ENCODE data around the gene TTC38.

TTC38 gene

DNA sequence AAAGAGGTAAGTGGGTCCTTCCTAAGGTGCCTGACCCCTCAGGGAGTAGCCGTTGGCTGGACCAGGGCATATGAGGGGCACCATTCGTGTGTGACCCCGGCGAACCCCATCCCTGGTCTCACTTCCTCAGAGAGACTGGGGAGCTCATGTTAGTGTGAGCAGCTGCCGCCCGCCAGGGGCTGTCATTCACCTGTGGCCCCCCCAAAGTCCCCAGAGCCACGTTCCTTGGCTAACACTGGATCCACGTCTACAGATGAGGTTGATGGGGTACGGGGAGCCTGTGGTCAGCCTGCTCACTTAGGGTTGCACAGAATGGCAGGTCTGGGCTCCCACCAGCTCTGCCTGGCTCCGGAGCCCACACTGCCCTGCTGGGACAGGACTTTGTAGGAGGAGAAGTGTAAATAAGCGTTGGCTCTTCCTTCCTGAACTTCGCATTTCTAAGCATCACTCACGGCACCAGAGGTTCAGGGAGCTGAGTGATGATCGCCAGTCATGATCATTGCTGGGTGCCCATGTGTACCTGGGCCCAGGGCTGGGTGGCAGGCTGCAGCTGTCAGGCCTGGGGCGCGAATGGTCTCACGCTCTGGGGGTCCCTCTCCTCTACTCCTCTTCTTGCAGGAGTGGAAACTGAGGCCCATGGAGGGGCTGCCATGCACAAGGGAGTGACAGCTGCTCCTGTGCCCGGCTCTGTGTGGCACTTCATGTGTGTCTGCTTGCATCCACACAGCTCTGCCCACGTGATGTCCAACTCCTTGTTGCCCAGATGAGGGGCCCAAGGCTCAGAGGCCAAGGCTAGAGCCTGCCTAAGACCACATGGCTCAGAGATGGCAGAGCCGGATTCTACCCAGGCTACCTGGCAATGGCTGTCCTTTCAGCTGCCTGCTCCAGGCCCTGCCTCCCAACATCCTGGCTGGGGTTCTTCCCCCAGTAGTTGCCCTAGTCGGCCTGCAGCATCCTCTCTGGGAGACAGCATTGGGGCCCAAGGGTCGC lies 11.1 kb downstream of the TTC38 start:
- no peak for DNase-seq (ENCODE audit: low spot score)

DNA sequence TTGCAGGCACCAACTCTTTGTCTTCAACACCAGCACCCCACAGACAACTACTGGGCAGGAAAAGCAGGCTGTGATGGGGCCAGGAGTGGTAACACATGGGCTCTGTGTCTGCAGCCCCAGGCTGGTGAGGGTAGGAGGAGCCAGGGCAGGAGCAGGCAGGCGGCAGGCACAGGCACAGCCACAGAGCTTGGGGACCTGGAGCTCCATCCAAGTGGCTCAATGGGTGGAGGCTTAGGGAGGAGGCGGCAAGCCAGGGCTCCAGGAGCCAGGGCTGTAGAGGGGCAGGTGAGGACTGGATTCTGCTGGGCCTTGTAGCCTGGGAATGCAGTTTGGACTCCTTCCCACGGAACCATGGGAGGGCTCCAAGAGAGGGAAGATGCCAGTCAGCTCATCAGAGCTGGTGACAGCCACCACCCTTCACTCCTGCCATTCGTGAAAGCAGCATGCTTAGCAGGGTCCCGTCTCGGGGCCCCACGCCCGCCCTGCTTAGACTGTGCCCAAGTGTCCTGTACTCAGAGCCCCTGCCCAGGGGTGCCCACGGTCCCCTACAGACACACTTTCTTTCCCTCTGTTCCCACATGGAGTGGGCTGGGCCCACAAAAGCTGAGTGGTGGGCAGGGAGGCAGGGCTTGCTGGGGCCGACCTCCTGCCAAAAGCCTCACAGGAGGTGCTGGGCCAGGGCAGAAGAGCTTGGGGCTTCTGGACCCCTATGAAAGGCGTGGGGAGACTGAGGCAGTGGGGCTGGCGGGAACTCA lies 12.4 kb downstream of the TTC38 start:
- DNase-seq (ENCODE audit: low spot score) = no peak

GRCh38 chr22:46280999-46281623 lies 13.3 kb downstream of the TTC38 start:
- peak; percentile 45 for DNase-seq (ENCODE audit: low spot score)

- DNase-seq (ENCODE audit: low spot score) = no peak
Measured at GRCh38 chr22:46281866-46282678, 14.3 kb downstream of the TTC38 start.

DNA sequence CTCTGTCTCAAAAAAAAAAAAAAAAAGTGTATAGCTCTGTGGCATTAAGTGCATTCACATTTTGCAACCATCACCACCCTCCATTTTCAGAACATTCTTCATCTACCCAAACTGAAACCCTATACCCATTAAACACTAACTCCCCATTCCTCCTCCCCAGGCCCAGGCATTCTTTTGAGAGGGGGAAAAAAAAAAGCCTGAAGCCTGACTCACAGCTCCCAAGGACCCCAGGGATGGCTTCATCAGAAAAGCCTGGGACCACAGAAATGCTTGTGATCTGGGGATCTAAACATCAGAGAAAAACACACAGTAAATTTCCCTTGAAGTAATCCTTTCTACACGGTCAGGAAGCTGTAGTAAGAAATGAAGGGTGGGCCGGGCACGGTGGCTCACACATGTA lies 18.2 kb downstream of the TTC38 start:
- DNase-seq (ENCODE audit: low spot score) = no peak

- DNase-seq (ENCODE audit: low spot score) = no peak
Measured at GRCh38 chr22:46286941-46287872, 19.4 kb downstream of the TTC38 start.

DNA sequence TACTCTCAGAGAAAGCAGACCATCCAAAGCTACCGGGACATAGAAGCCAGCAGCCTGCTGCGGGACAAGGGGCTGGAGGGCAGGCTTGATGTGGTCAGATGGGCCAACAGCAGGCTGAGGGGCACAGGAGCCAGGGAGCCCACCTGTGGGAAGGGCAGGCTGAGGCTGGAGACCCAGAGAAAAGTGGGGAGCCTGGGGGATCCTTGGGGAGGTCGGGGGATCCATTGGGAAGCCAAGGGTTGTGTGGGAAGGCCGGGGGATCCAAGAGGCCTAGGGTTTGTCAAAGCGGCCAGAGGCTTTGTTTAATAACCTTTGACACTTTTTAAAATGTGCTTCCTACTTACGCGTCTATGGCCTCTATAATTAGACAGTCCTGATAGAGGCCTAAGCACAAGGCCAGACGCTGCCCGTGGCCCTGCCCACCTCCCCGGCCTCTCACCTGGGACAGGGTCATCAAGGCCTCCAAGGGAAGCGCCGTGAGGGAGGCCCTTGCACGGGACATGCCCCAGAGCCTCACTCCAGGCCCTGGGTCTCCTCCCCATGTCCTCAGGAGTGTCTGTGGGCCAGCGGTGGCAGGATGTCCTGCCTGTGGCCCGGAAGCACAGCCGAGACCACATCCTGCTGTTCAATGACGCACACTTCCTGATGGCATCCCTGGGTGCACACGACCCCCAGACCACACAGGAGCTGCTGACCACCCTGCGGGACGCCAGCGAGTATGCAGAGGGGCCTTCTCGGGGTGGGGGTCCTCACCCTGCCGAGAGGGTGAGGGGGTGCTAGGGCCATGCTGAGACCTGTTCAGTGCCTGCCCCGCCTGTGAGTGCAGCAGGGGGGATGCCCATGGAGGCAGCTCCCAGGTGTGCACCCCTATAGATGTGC lies 20.3 kb downstream of the TTC38 start:
- DNase-seq (ENCODE audit: low spot score) = no peak

- DNase-seq (ENCODE audit: low spot score) = no peak
Measured at GRCh38 chr22:46288846-46289243, 21.0 kb downstream of the TTC38 start.

GRCh38 chr22:46289244-46289891 lies 21.6 kb downstream of the TTC38 start:
- no peak for DNase-seq (ENCODE audit: low spot score)

DNA sequence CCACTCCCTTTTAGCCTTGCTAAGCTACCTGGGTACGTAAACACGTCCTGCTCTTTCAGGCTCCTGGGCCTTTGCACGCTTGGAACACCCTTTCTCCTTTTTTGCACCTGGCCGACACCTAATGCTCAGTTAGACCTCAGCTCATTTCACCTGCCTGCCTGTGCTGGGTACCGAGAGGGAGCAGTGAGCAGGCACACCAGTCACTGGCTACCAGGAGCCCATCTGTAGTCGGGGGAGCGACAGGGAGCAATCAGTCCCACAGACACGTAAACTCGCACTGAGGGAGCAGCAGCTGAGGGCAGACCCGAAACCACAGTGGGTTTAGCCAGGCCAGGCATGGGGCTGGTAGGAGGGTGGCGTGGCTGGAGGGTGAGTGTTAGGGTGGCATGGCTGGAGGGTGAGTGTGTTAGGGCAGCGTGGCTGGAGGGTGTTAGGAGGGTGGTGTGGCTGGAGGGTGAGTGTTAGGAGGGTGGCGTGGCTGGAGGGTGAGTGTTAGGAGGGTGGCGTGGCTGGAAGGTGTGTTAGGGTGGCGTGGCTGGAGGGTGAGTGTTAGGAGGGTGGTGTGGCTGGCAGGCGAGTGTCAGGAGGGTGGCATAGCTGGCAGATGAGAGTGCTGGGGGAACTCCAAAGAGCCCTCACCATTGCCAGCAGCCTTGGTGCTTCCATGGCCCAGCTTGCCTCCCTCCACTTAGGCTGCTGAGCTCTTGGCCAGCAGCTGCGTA lies 22.5 kb downstream of the TTC38 start:
- no peak for DNase-seq (ENCODE audit: low spot score)

- DNase-seq (ENCODE audit: low spot score) = no peak
Measured at GRCh38 chr22:46290843-46291785, 23.3 kb downstream of the TTC38 start.

DNA sequence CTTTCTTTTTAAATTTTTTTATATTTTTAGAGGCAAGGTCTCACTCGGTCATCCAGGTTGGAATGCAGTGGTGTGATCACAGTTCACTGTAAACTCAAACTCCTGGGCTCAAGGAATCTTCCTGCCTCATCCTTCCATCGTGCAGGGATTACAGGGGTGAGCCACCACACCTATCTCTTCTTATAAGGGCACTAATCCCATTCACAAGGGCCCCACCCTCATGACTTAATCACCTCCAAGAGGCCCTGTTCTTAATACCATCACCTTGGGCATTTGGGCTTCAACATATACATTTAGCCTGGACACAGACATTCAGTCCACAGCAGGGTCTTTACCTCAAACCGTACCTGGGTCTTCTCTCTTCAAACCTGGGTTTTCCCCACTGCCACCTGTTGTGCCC lies 24.4 kb downstream of the TTC38 start:
- DNase-seq (ENCODE audit: low spot score) = no peak

DNA sequence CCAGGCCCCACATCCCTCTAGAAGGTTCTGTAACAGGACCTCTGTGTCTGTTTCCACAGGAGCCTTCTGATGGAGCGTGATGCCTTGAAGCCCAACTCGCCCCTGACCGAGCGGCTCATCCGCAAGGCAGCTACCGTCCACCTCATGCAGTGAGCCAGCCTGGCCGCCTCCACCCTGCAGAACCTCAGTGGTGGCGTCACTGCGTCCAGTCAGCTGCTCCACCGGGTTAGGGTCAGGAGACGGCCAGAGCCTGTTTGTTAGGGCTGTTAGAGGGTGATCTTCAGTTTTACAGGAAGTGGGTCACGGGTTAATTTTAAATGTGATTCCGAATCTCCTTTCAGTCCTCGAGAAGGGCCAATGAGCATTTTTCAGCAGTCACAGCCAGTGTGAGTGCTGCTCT lies 24.9 kb downstream of the TTC38 start:
- no peak for DNase-seq (ENCODE audit: low spot score)

DNA sequence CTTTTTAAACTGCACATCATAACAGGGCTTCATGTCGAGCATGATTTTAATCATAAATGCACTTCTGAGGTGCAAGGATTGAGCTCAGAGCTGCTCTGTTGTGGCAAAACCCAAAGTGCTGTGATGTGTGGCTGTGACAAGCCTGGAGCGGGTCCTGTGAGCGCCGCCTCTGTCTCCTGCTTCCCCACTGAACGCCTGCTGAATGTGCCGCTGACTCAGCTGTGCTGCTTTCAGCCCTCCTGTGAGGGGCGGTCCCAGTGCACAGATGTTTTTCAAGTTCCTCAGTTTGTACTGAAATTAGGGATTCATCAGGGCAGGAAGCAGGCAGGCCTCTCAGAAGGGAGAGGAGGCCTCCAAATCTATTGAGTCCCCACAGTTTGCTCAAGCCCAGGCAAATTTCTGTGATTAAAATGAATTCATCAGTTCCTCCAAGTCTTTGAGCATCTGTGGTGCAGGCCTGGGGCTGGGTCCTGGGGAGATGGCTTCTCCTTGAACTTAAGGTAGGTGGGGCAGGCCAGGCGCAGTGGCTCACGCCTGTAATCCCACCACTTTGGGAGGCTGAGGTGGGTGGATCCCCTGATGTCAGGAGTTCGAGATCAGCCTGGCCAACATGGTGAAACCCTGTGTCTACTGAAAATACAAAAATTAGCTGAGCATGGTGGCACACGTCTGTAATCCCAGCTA lies 25.9 kb downstream of the TTC38 start:
- DNase-seq (ENCODE audit: low spot score) = peak; percentile 74

- no peak for DNase-seq (ENCODE audit: low spot score)
Measured at GRCh38 chr22:46294784-46295183, 27.0 kb downstream of the TTC38 start.

GRCh38 chr22:46295277-46295971 lies 27.6 kb downstream of the TTC38 start:
- no peak for DNase-seq (ENCODE audit: low spot score)

All from putamen (tissue), 1 donor.